HG03571 (cell line): ENCODE data around the gene MEX3A.
"Not testable (repeated sequence)": the region's sequence is repeated elsewhere in the genome, so short reads cannot be mapped to it uniquely, and the experiment has no call there.

Source experiments
- ATAC-seq: cut with Tn5 transposase; IDR thresholded peaks from one replicate; pipeline ENCODE4 v1.9.1; 2021; ENCODE audit not compliant: unreplicated experiment

Gene MEX3A

DNA sequence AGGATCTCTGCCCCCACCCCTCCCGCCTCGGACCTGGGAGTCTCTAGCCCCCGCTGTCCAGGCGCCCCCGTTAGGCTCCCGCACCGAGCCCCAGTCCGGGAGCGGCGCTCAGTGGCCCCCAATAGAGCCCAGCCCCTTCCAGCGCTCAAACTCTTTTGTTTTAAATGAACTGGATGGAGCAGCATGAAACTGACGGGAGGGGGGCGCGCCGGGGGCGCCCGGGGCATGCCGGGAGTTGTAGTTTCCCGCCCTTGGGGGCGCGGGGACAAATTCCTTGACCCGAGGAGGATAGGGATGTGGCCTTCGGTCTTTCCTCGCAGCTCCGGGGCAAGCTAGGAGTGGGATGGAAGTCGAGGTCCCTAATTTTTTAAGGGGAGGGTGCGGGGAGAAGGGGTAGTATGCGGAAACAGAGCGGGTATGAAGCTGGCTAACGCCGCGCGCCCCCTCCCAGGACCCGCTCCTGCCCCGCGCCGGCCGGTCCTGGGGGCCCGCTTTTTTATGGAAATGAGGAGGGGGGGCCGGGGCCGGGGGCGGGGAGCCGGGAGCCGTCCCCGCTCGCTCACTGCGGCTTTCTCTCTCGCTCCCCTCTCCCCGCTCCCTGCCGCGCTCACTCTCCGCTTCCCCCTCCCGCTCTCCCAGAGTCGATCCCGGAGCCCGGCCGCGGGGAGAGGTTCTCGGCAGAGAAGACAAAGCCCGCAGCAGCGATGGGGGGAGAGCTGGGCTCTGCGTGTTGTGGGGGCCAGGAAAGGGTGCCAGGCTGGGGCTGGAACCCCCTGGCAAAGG lies at the start of gene MEX3A:
TSS of gene MEX3A (minus strand) at position 157 of the 783 bp plus-strand sequence. CDS start 467 bp downstream, outside the sequence.
- no peak for ATAC-seq

DNA sequence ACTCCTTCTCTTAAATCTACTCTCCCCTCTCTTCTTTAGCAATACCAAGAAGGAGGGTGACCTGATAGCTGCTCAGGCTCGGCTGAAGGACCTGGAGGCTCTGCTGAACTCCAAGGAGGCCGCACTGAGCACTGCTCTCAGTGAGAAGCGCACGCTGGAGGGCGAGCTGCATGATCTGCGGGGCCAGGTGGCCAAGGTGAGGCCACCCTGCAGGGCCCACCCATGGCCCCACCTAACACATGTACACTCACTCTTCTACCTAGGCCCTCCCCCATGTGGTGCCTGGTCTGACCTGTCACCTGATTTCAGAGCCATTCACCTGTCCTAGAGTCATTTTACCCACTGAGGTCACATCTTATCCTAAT lies 48.3 kb upstream of the MEX3A start:
- ATAC-seq, result no peak

DNA sequence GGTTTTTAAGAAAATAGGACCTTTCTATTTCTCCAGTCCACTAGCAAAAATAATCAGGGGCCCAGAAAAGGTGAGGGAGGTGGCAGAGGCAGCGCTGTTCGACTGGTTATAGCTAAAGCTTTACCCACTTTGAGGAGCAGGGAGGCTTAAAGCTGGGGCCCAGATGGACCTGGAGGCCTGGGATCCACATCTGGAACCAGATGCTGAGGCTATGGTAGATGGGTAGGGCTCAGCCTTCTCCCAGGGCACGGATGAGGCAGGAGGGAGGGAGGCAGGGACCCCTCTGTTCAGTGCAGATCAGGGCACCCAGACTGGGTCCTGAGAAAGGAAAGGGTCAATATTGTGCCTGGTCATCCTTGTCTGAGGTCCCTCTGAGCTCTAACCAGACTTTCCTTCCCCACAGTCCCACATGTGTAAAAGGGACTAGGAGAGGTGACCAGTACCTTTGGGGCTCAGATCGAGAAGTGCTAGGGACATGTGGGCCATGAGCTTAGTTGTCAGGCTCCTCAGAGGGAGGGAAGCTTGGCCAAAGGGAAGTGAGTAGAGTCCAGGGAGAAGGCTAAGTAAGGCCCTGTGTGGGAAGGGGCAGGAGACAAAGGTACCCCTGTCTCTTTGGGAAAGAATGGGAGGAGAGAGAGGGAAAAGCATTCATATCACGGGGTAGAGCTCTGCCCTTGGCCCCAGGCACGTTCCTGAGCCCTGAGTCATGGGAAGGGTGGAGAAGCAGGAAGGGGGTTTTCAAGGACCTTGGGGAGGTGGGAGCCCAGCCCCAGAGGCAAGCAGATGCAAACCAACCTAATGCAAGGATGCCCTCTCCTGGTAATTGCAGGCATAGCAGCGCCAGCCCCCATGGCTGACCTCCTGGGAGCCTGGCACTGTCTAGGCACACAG lies 47.7 kb upstream of the MEX3A start:
- ATAC-seq, result no peak

- no peak for ATAC-seq
These were observed 46.7 kb upstream of the MEX3A start for GRCh38 chr1:156128654-156129597.

DNA sequence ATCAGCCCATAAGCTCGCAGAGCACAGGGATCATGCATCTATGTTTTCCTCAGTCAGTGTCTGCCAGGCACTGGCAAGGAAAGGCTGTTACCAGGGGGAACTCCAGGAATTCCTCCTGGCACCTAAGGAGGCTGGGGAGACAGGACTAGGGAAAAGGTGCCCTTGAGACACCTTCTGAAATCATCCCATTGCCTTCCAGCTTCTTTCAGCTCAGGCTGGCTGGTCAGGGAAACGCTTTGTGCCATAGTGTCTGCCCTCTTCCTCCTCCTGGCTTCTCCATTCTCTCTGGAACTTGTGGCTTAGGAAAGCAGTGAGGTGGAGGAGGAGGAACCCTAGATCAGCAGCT lies 46.0 kb upstream of the MEX3A start:
- no peak for ATAC-seq

DNA sequence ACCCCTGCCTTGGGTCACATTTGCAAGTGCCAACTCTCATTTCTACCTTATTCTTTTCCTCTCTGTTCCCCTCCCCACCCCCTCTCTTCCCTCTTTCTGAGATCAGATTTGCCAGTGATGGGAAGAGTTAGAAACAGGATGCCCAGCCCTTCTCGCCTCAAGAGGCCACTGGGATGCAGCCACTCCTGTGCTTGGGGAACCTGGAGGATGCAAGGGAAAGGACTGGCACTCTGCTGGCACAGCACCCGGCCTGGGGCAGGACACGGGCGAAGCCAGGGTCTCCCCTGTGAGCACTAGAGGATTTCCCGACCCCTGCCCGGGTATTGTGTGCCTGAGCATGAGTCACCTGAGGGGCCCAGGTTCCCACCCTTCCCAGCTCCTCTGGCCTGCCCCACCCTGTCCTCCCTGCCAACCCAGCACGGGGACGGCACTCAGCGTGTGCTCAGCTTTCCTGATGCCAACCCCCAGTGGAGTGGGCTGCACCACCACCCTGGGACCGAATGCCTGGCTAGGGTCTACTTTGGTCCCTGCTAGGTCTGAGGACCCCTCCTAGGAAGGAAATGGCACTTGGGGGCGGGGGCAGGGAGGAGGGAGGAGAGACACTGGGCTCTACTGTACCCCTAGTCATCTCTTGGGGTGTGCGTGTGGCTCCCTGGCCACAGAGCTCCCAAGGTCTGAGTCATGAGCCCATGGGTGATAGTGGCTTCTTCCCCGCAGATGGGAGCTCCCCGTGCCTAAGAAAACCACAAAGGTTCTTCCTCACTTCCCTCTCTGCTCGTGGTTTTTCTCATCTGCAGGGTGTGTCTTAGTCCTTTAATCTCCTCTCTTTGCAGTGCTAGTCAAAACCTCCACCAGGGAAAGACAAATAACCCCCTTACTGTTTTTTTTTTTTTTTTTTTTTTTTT lies 44.6 kb upstream of the MEX3A start:
- peak; percentile 40 for ATAC-seq

DNA sequence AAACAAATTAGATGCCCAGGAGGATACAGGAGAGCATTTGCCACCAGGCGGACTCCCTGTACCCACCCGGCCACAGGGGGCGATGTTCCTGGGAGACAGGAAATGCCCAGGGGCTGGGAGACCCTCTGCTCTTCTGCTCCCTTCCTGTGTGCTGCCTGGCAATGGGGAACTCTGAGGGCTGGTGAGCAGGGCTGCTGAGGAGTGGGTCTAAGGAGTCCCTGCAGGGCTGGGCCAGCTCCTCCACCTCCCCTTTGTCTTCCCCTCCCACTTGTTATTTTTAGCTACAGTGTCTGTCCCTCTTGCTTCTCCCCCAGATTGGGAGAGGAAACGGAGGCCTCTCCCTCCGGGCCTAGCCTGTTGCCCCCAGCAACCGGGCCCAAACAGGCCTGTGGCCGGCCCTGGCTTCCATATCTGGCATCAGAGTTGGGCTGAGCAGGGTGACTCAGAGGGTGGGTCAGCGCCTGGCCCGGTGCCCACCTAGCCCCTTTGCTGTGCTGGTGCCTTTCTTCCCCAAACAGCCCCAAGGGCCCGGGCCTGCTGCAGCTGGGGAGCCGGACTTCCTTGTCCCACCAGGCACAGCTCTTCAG lies 43.9 kb upstream of the MEX3A start:
- ATAC-seq, result no peak

DNA sequence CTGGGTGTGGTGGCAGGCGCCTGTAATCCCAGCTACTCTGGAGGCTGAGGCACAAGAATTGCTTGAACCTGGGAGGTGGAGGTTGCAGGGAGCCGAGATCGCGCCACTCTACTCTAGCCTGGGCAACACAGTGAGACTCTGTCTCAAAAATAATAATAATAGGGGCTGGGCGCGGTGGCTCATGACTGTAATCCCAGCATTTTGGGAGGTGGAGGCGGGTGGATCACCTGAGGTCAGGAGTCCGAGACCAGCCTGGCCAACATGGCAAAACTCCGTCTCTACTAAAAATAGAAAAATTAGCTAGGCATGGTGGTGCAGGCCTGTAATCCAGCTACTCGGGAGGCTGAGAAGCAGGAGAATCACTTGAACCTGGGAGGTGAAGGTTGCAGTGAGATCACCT lies 43.3 kb upstream of the MEX3A start:
- ATAC-seq, result not testable (repeated sequence)

DNA sequence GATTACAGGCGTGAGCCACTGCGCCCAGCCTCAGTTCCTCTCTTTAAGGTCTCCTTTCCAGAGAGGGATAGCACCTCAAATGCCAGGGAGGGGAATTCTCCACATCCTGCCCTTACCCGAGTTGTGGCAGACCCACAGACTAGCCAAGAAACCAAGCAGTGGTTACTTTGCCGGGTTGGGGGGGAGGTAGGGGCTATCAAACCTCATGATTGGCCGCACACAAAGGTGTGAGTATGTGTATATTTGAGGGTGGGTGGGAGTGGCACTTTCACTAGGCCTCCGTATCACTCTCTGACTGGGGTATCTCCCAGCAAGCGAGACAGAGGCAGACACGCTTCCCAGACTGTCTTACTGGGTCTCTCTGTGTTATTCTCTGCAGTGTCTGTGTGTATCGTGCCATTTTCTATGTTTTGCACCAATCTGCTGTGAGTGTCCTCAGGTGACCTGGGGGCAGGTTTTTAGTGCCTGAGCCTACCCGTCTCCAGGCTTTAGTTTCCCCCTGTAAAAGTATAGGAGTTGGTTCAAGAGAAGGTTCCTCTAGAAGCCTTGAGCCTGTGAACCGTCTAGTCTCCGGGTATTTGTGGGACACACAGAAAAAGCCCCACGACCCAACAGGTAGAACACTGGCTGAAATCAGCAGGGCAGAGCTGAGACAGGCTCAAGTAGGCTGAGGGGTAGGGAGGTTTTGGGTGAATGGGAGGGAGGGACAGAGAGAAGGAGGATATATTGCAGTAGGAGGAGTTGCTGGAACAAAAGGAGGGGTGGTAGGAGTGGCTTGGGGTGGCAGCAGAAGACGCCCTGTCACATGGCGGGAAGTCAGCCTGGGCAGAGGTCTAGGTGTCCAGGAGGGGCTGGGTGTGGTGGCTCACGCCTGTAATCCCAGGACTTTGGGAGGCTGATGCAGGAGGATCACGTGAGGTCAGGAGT lies 42.6 kb upstream of the MEX3A start:
- no peak for ATAC-seq

- no peak for ATAC-seq
These were observed 41.3 kb upstream of the MEX3A start for GRCh38 chr1:156123356-156124196.

DNA sequence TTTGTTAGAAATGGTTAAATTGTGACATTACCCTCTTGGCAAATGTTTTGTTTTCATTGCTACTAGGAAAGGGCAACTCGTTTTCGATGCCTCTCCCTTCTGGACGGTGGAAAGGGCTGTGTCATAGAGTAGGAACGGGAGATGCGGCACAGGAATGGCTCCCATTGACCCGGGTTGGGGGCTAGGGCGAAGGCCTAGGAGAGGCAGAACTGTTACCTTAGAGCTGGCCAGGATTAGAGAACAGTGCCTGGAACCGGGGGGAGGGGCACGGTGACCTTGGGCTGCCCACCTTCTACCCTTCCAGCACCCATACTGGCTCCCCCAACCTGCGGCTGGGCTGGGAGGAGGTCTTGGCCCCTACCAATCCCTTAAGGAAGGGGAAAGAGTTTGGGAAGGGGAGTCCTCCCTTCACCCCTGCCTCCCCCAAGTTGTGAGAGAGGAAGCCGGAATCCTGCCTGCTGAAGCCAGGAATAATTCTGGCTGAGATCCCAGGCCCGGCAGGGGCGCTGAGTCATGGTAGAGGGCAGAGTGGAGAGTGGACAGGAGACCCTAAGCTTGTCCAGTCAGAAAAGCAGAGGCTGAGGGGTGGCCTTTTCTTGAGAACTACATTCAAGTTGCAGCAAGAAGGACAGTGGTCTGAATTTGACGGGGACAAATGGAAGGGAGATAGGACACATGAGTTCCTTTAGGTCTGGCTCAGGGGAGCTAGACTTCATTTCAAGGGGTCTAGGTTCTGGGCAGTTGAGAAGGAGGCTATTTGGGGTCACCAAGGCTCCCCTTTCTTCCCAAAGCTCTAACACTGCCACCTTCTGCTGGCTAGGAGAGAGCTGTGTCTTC lies 40.5 kb upstream of the MEX3A start:
- ATAC-seq, result no peak

DNA sequence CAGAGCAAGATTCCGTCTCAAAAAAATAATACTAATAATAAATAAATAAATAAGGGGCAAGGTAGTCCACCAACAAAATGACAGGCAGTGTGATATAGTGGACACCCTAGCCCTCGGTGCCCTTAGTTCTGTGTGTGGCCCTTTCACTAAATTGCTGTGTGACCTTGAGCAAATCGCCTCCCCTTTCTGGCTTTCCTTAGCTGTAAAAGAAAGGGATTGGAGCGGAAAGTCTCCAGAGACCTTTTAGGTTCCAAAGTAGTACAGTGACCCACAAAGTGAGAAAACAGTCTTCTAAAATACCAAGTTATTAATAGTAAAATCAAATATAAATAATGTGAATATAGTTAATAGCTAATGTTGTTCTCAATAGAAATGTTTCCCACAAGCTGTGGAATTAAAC lies 39.8 kb upstream of the MEX3A start:
- ATAC-seq, result no peak

- no peak for ATAC-seq
These were observed 39.2 kb upstream of the MEX3A start for GRCh38 chr1:156121457-156121856.

DNA sequence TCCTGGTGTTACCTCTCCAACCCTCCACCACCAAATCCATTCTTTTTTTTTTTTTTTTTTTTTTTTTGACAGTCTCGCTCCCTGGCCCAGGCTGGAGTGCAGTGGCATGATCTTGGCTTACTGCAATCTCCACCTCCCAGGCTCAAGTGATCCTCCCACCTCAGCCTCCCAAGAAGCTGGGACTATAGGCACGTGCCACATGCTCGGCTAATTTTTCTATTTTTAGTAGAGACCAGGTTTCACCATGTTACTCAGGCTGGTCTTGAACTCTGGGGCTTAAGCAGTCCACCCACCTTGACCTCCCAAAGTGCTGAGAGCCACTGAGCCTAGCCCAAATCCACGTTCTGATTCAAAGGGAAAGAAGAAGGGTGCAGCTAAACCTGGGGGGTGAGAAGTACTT lies 38.7 kb upstream of the MEX3A start:
- not testable (repeated sequence) for ATAC-seq

- no peak for ATAC-seq
These were observed 38.1 kb upstream of the MEX3A start for GRCh38 chr1:156120318-156120717.

GRCh38 chr1:156119503-156120209 lies 37.4 kb upstream of the MEX3A start:
- no peak for ATAC-seq
